Measurements from ENCODE around the gene PLG. TPM values are rescaled to one million over a fixed set of nuclear protein-coding genes. Genes with fewer than 3 reads are reported as not detected.
"Not testable (repeated sequence)": the region's sequence is repeated elsewhere in the genome, so short reads cannot be mapped to it uniquely, and the experiment has no call there.

PLG gene
- total and polyA plus RNA-seq, 2 donors (not counting 1 experiment from before 2014, with no cell fraction given): not detected

- Histone ChIP-seq H3K9ac (ENCODE audit: insufficient read depth, low read length) (no peak overlapping the region), H3K9me3 (ENCODE audit: control insufficient read depth, insufficient read depth, low read depth, low read length) (no peaks in the 10 kb centered on the region), H4K20me1 (ENCODE audit: control insufficient read depth, extremely low read depth, insufficient read depth, low read length) (no peaks in the 10 kb centered on the region), H3K4me2 (ENCODE audit: extremely low read depth, insufficient read depth, low read length) (no peak overlapping the region), H3K4me3 (replicated peaks in 1 of 4; ENCODE audit: control extremely low read depth in 1 of 4, insufficient read depth in 1 of 4, low read depth in 3 of 4, low read length in 4 of 4) (no peak overlapping the region), H2AFZ (ENCODE audit: low read length) (no peak overlapping the region), H3K79me2 (ENCODE audit: control insufficient read depth, insufficient read depth, low read length) (no peaks in the 10 kb centered on the region), H3K4me1 (ENCODE audit: control insufficient read depth, extremely low read depth, insufficient read depth, low read length) (no peaks in the 10 kb centered on the region), H3K27me3 (ENCODE audit: control insufficient read depth, insufficient read depth, low read length) (no peaks in the 10 kb centered on the region), H3K27ac (ENCODE audit: insufficient read depth, low read length) (no peak overlapping the region), H3K36me3 (ENCODE audit: control insufficient read depth, insufficient read depth, low read length) (no peaks in the 10 kb centered on the region)
- no peak for TF ChIP-seq EZH2 (IDR thresholded peaks at IDR 0.05; ENCODE audit: low read length, missing control alignments)
- no peak for TF ChIP-seq CTCF (conservative IDR thresholded peaks at IDR 0.05 in 1 of 2, IDR thresholded peaks at IDR 0.05 in 1 of 2; ENCODE audit: low read depth in 1 of 2, low read length in 2 of 2)
- DNase-seq (ENCODE audit: low read depth in 2 of 2): no peak
Measured at GRCh38 chr6:160697826-160698225, 4.2 kb upstream of the PLG start.

GRCh38 chr6:160704688-160705087 is 2.6 kb downstream of the PLG start:
- H3K4me2 ChIP-seq (ENCODE audit: extremely low read depth, insufficient read depth, low read length); H3K4me3 ChIP-seq (replicated peaks in 1 of 4; ENCODE audit: control extremely low read depth in 1 of 4, insufficient read depth in 1 of 4, low read depth in 3 of 4, low read length in 4 of 4); H2AFZ ChIP-seq (ENCODE audit: low read length); H3K9me3 ChIP-seq (ENCODE audit: control insufficient read depth, insufficient read depth, low read depth, low read length); H3K9ac ChIP-seq (ENCODE audit: insufficient read depth, low read length); H4K20me1 ChIP-seq (ENCODE audit: control insufficient read depth, extremely low read depth, insufficient read depth, low read length); DNase-seq (ENCODE audit: low read depth in 2 of 2); H3K27me3 ChIP-seq (ENCODE audit: control insufficient read depth, insufficient read depth, low read length); H3K27ac ChIP-seq (ENCODE audit: insufficient read depth, low read length); H3K79me2 ChIP-seq (ENCODE audit: control insufficient read depth, insufficient read depth, low read length); H3K4me1 ChIP-seq (ENCODE audit: control insufficient read depth, extremely low read depth, insufficient read depth, low read length); H3K36me3 ChIP-seq (ENCODE audit: control insufficient read depth, insufficient read depth, low read length): not testable (repeated sequence)

GRCh38 chr6:160708993-160709392 is 6.9 kb downstream of the PLG start:
- H3K4me2 ChIP-seq (ENCODE audit: extremely low read depth, insufficient read depth, low read length); H3K27ac ChIP-seq (ENCODE audit: insufficient read depth, low read length); H4K20me1 ChIP-seq (ENCODE audit: control insufficient read depth, extremely low read depth, insufficient read depth, low read length); H2AFZ ChIP-seq (ENCODE audit: low read length); H3K79me2 ChIP-seq (ENCODE audit: control insufficient read depth, insufficient read depth, low read length); H3K4me1 ChIP-seq (ENCODE audit: control insufficient read depth, extremely low read depth, insufficient read depth, low read length); H3K9ac ChIP-seq (ENCODE audit: insufficient read depth, low read length); H3K9me3 ChIP-seq (ENCODE audit: control insufficient read depth, insufficient read depth, low read depth, low read length); H3K27me3 ChIP-seq (ENCODE audit: control insufficient read depth, insufficient read depth, low read length); H3K4me3 ChIP-seq (replicated peaks in 1 of 4; ENCODE audit: control extremely low read depth in 1 of 4, insufficient read depth in 1 of 4, low read depth in 3 of 4, low read length in 4 of 4); DNase-seq (ENCODE audit: low read depth in 2 of 2); H3K36me3 ChIP-seq (ENCODE audit: control insufficient read depth, insufficient read depth, low read length): not testable (repeated sequence)

GRCh38 chr6:160714731-160715316 is 12.8 kb downstream of the PLG start:
- no peaks in the 10 kb centered on the region for H3K4me1 ChIP-seq (ENCODE audit: control insufficient read depth, extremely low read depth, insufficient read depth, low read length)
- TF ChIP-seq EZH2 (IDR thresholded peaks at IDR 0.05; ENCODE audit: low read length, missing control alignments) (no peak), CTCF (conservative IDR thresholded peaks at IDR 0.05 in 1 of 2, IDR thresholded peaks at IDR 0.05 in 1 of 2; ENCODE audit: low read depth in 1 of 2, low read length in 2 of 2) (no peak)
- no peaks in the 10 kb centered on the region for H4K20me1 ChIP-seq (ENCODE audit: control insufficient read depth, extremely low read depth, insufficient read depth, low read length)
- H2AFZ ChIP-seq (ENCODE audit: low read length): no peak overlapping the region
- no peaks in the 10 kb centered on the region for H3K36me3 ChIP-seq (ENCODE audit: control insufficient read depth, insufficient read depth, low read length)
- no peaks in the 10 kb centered on the region for H3K27me3 ChIP-seq (ENCODE audit: control insufficient read depth, insufficient read depth, low read length)
- H3K9me3 ChIP-seq (ENCODE audit: control insufficient read depth, insufficient read depth, low read depth, low read length): no peaks in the 10 kb centered on the region
- DNase-seq (ENCODE audit: low read depth in 2 of 2): no peak
- H3K79me2 ChIP-seq (ENCODE audit: control insufficient read depth, insufficient read depth, low read length): no peaks in the 10 kb centered on the region
- no peak overlapping the region for H3K4me2 ChIP-seq (ENCODE audit: extremely low read depth, insufficient read depth, low read length)
- no peak overlapping the region for H3K4me3 ChIP-seq (replicated peaks in 1 of 4; ENCODE audit: control extremely low read depth in 1 of 4, insufficient read depth in 1 of 4, low read depth in 3 of 4, low read length in 4 of 4)
- H3K9ac ChIP-seq (ENCODE audit: insufficient read depth, low read length): no peak overlapping the region
- no peak overlapping the region for H3K27ac ChIP-seq (ENCODE audit: insufficient read depth, low read length)

All from fibroblast of lung (primary cell).